GM03348 (cell line): ENCODE data around the gene HS2ST1.
"Not testable (repeated sequence)": the region's sequence is repeated elsewhere in the genome, so short reads cannot be mapped to it uniquely, and the experiment has no call there.

Experiments
- DNase-seq: peaks from one replicate; pipeline ENCODE4 v3.0.0; 2012; ENCODE audit warnings: low spot score

The HS2ST1 gene

GRCh38 chr1:86925742-86926141 is 11.3 kb downstream of the HS2ST1 start:
- no peak for DNase-seq

GRCh38 chr1:86926883-86927282 is 12.4 kb downstream of the HS2ST1 start:
- peak; percentile 15 for DNase-seq

- no peak for DNase-seq
Measured at GRCh38 chr1:86928819-86929218, 14.4 kb downstream of the HS2ST1 start.

GRCh38 chr1:86933051-86933450 is 18.6 kb downstream of the HS2ST1 start:
- no peak for DNase-seq

- no peak for DNase-seq
Measured at GRCh38 chr1:86933562-86934377, 19.3 kb downstream of the HS2ST1 start.

- DNase-seq, result no peak
Measured at GRCh38 chr1:86938450-86938849, 24.0 kb downstream of the HS2ST1 start.

GRCh38 chr1:86938855-86939254 is 24.4 kb downstream of the HS2ST1 start:
- no peak for DNase-seq

- no peak for DNase-seq
Measured at GRCh38 chr1:86939406-86939805, 25.0 kb downstream of the HS2ST1 start.

GRCh38 chr1:86940599-86940998 is 26.2 kb downstream of the HS2ST1 start:
- DNase-seq, result no peak

GRCh38 chr1:86942042-86942441 is 27.6 kb downstream of the HS2ST1 start:
- DNase-seq, result no peak

GRCh38 chr1:86942743-86943142 is 28.3 kb downstream of the HS2ST1 start:
- DNase-seq, result no peak

- no peak for DNase-seq
Measured at GRCh38 chr1:86948212-86948611, 33.8 kb downstream of the HS2ST1 start.

- DNase-seq, result no peak
Measured at GRCh38 chr1:86950712-86951419, 36.4 kb downstream of the HS2ST1 start.

- DNase-seq, result no peak
Measured at GRCh38 chr1:86951430-86951829, 37.0 kb downstream of the HS2ST1 start.

GRCh38 chr1:86953167-86953566 is 38.7 kb downstream of the HS2ST1 start:
- no peak for DNase-seq

GRCh38 chr1:86955678-86956077 is 41.2 kb downstream of the HS2ST1 start:
- DNase-seq, result no peak

GRCh38 chr1:86956221-86956620 is 41.8 kb downstream of the HS2ST1 start:
- no peak for DNase-seq

GRCh38 chr1:86957221-86957620 is 42.8 kb downstream of the HS2ST1 start:
- no peak for DNase-seq

GRCh38 chr1:86960548-86960947 is 46.1 kb downstream of the HS2ST1 start:
- no peak for DNase-seq

- DNase-seq, result not testable (repeated sequence)
Measured at GRCh38 chr1:86963841-86964240, 49.4 kb downstream of the HS2ST1 start.

GRCh38 chr1:86965012-86965826 is 50.8 kb downstream of the HS2ST1 start:
- peak; percentile 61 for DNase-seq

- DNase-seq, result no peak
Measured at GRCh38 chr1:86965827-86966182, 51.4 kb downstream of the HS2ST1 start.

- DNase-seq, result no peak
Measured at GRCh38 chr1:86970938-86971337, 56.5 kb downstream of the HS2ST1 start.
